GM06990 (cell line): ENCODE results near the gene GRIP2.

Source experiments
- DNase-seq: peaks from one replicate; pipeline ENCODE4 v3.0.0-alpha.2; 2011; ENCODE audit not compliant: insufficient read length; ENCODE audit errors: extremely low read depth
- H3K27me3 ChIP-seq: replicated peaks from 2 replicates; pipeline ENCODE4 v1.6.0; 2011; ENCODE audit warnings: low read length; ENCODE audit not compliant: control insufficient read depth, insufficient read depth
- H3K36me3 ChIP-seq: 2 replicates; pipeline ENCODE4 v1.5.1; 2011; ENCODE audit warnings: low read length; ENCODE audit not compliant: control insufficient read depth, insufficient read depth
- H3K4me3 ChIP-seq: replicated peaks from 2 replicates; pipeline ENCODE4 v1.5.1; 2011; ENCODE audit warnings: low read depth, mild to moderate bottlenecking, control low read depth, low read length
- TF ChIP-seq, protein P1 (sequence below): IDR thresholded peaks from 2 replicates; pipeline ENCODE4 v1.5.1; 2011; ENCODE audit warnings: low read length, control low read depth, mild to moderate bottlenecking, inconsistent platforms; ENCODE audit not compliant: insufficient read depth, poor library complexity, severe bottlenecking

The GRIP2 gene

DNA sequence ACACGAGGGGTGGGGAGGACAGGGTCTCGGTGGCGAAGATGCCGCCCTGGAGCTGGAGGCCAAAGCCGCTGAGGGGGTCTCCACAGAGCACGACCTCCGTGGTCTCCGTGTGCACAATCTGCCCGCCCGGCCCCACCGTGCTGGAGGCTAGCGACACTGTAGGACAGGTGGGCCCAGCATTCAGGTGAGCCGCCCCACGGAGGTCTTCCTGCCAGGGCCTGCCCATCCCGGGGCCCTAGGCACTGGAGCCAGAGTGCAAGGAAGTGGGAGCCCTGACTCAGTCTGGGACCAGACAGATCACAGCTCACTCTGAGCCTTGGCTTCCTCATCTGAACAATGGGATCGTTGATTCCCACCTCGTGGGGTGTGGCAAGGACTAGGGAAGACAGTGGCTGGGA lies 25.8 kb downstream of the GRIP2 start:
- Histone ChIP-seq H3K36me3 (no peaks in the 10 kb centered on the region), H3K27me3 (no peaks in the 10 kb centered on the region; the same call in none of the 2 replicates), H3K4me3 (no peak overlapping the region)
- no peak for DNase-seq
- TF ChIP-seq, protein P1, sequence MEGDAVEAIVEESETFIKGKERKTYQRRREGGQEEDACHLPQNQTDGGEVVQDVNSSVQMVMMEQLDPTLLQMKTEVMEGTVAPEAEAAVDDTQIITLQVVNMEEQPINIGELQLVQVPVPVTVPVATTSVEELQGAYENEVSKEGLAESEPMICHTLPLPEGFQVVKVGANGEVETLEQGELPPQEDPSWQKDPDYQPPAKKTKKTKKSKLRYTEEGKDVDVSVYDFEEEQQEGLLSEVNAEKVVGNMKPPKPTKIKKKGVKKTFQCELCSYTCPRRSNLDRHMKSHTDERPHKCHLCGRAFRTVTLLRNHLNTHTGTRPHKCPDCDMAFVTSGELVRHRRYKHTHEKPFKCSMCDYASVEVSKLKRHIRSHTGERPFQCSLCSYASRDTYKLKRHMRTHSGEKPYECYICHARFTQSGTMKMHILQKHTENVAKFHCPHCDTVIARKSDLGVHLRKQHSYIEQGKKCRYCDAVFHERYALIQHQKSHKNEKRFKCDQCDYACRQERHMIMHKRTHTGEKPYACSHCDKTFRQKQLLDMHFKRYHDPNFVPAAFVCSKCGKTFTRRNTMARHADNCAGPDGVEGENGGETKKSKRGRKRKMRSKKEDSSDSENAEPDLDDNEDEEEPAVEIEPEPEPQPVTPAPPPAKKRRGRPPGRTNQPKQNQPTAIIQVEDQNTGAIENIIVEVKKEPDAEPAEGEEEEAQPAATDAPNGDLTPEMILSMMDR = no peak

GRCh38 chr3:14513566-14514322 lies 26.4 kb downstream of the GRIP2 start:
- TF ChIP-seq, protein P1 = no peak
- no peak for DNase-seq
- Histone ChIP-seq H3K4me3 (no peak overlapping the region), H3K27me3 (no peaks in the 10 kb centered on the region; the same call in none of the 2 replicates), H3K36me3 (no peaks in the 10 kb centered on the region)

- Histone ChIP-seq H3K4me3 (no peak overlapping the region), H3K36me3 (no peaks in the 10 kb centered on the region), H3K27me3 (no peaks in the 10 kb centered on the region; the same call in none of the 2 replicates)
- no peak for DNase-seq
- TF ChIP-seq, protein P1 = no peak
Measured at GRCh38 chr3:14512942-14513327, 27.2 kb downstream of the GRIP2 start.

DNA sequence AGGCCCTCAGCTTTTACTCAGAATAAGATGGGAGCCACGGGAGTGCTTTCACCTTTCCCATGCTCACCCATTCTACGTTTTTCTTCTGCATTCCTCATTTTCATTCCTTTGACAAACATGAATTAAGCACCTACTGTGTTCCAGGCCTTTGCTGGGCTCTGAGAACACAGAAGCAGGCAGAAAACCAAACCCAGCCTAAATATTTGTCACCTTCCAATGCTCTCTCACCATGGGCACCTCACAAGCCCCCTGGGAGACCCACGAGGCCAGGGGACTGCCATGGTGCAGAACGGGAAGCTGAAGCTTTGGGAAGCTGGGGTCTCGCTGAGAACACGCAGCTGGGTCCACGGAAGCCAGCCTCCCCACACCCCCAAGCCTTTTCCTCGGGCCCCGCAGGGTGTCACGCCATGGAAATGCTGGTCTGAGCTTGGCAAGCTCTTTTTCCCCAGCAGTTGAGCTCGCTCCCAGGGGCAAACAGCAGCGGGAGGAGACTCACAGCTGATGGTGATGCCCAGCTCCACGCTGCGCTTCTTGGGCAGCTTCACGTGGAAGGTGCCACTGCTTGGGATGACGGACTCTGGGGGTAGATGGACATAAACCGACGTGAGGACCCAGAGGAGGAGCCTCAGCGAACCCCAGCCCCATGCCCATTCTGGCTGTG lies 27.7 kb downstream of the GRIP2 start:
- DNase-seq = no peak
- H3K27me3 ChIP-seq = no peaks in the 10 kb centered on the region; the same call in none of the 2 replicates
- H3K4me3 ChIP-seq = no peak overlapping the region
- H3K36me3 ChIP-seq = no peaks in the 10 kb centered on the region
- TF ChIP-seq, protein P1 = no peak

- Histone ChIP-seq H3K36me3 (no peaks in the 10 kb centered on the region), H3K27me3 (no peaks in the 10 kb centered on the region; the same call in none of the 2 replicates), H3K4me3 (no peak overlapping the region)
- no peak for DNase-seq
- TF ChIP-seq, protein P1 = no peak
Measured at GRCh38 chr3:14511623-14512280, 28.4 kb downstream of the GRIP2 start.
